HepG2 (cell line): ENCODE data around the gene ZBTB46. TPM values are rescaled to one million over a fixed set of nuclear protein-coding genes. Genes with fewer than 3 reads are reported as not detected.

Source experiments
- AGO1 ChIP-seq: fragments of 200-400 bp; formaldehyde crosslinking; IDR thresholded peaks from 2 replicates; pipeline ENCODE4 v1.6.1; 2017; ENCODE audit warnings: mild to moderate bottlenecking, low read depth, low read length, moderate library complexity; ENCODE audit not compliant: poor library complexity, severe bottlenecking
- ATAD3A ChIP-seq: sonication (generic); formaldehyde crosslinking; IDR thresholded peaks from 2 replicates; pipeline ENCODE4 v1.4.0; 2020; ENCODE audit warnings: missing genetic modification reagents
- CCAR2 ChIP-seq: fragments of 200-400 bp; formaldehyde crosslinking; optimal IDR thresholded peaks from 2 replicates; pipeline ENCODE3; 2018; ENCODE audit warnings: low read depth, mild to moderate bottlenecking, low read length, moderate library complexity
- HOXA9 ChIP-seq: sonication (generic); formaldehyde crosslinking; IDR thresholded peaks from 2 replicates; pipeline ENCODE4 v1.8.1; 2022; ENCODE audit warnings: missing genetic modification reagents, mild to moderate bottlenecking, moderate library complexity, borderline replicate concordance
- KDM2A ChIP-seq: sonication (generic); formaldehyde crosslinking; IDR thresholded peaks from 2 replicates; pipeline ENCODE4 v1.4.0; 2020; ENCODE audit warnings: low read depth, missing genetic modification reagents, borderline replicate concordance
- NFYB ChIP-seq: sonication (generic); formaldehyde crosslinking; IDR thresholded peaks from 2 replicates; pipeline ENCODE4 v1.4.0; 2020; ENCODE audit warnings: missing genetic modification reagents
- PLRG1 ChIP-seq: fragments of 450-650 bp; conservative IDR thresholded peaks from 2 replicates; pipeline ENCODE4 v1.6.1; 2016
- POLR2AphosphoS5 ChIP-seq: IDR thresholded peaks from 2 replicates; pipeline ENCODE4 v1.6.1; 2012; ENCODE audit warnings: low read depth, low read length
- SOX6 ChIP-seq, 2 experiments: fragments of 450-650 bp in 1 of 2; sonication (generic) in 1 of 2; formaldehyde crosslinking in 1 of 2; IDR thresholded peaks; 2 replicates each; pipeline versions ENCODE4 v1.4.0 to v1.6.1; 2017 to 2020; ENCODE audit warnings: antibody characterized with exemption in 1 of 2, mild to moderate bottlenecking in 1 of 2, missing genetic modification reagents in 1 of 2
- SP1 ChIP-seq, 2 experiments: fragments of 450-650 bp in 1 of 2; sonication (generic) in 1 of 2; formaldehyde crosslinking in 1 of 2; IDR thresholded peaks; 2 replicates each; pipeline versions ENCODE4 v1.4.0 to v1.6.1; 2016 to 2020; ENCODE audit warnings: missing genetic modification reagents in 1 of 2
- TBL1XR1 ChIP-seq: fragments of 150-350 bp; IDR thresholded peaks from 2 replicates; pipeline ENCODE4 v1.6.1; 2014; ENCODE audit warnings: borderline replicate concordance, low read length; ENCODE audit not compliant: partially characterized antibody
- ZNF543 ChIP-seq: sonication (generic); formaldehyde crosslinking; IDR thresholded peaks from 2 replicates; pipeline ENCODE4 v1.4.0; 2020; ENCODE audit warnings: mild to moderate bottlenecking, missing genetic modification reagents
- ZNF557 ChIP-seq: sonication (generic); formaldehyde crosslinking; IDR thresholded peaks from 2 replicates; pipeline ENCODE4 v1.4.0; 2020; ENCODE audit warnings: missing genetic modification reagents
- ZNF7 ChIP-seq: IDR thresholded peaks from 2 replicates; pipeline ENCODE4 v1.6.1; 2016; ENCODE audit warnings: missing biosample characterization, missing genetic modification reagents
- ZNF747 ChIP-seq: sonication (generic); formaldehyde crosslinking; IDR thresholded peaks from 2 replicates; pipeline ENCODE4 v1.8.1; 2023; ENCODE audit warnings: missing genetic modification reagents, mild to moderate bottlenecking, borderline replicate concordance
- ZNF83 ChIP-seq: sonication (generic); formaldehyde crosslinking; IDR thresholded peaks from 2 replicates; pipeline ENCODE4 v1.4.0; 2020; ENCODE audit warnings: missing genetic modification reagents, mild to moderate bottlenecking, borderline replicate concordance
- polyA plus RNA-seq, 8 experiments: library from polyadenylated mRNA; depleted of rRNA in 3 of 8; stranded (reverse) in 7 of 8; unstranded in 1 of 8; fragments of >200 nt; fragmentation: Illumina TruSeq in 4 of 8; extraction: Trizol in 4 of 8; gene quantifications; 2 replicates each; pipeline versions ENCODE4 v1.2.1 to v1.2.3, GENCODE V29; 2011 to 2016; ENCODE audit warnings: low read depth in 4 of 8, missing spikeins in 1 of 8, mixed read lengths in 1 of 8; ENCODE audit not compliant: insufficient read depth in 1 of 8
- total RNA-seq, 5 experiments: library from RNA; depleted of rRNA; stranded (reverse); fragments of >200 nt; fragmentation: Illumina TruSeq; extraction: Trizol; gene quantifications; 2 replicates each; pipeline ENCODE4 v1.2.3, GENCODE V29; 2016; ENCODE audit warnings: low read depth in 1 of 5
- TF ChIP-seq, protein P1 (sequence below): sonication (generic); formaldehyde crosslinking; conservative IDR thresholded peaks from 2 replicates; pipeline ENCODE4 v1.4.0; 2020; ENCODE audit warnings: missing genetic modification reagents
- TF ChIP-seq, protein P2 (sequence below): sonication (generic); formaldehyde crosslinking; IDR thresholded peaks from 2 replicates; pipeline ENCODE4 v1.8.0; 2022; ENCODE audit warnings: mild to moderate bottlenecking, missing genetic modification reagents, moderate library complexity
- TF ChIP-seq, protein P3 (sequence below): sonication (generic); formaldehyde crosslinking; IDR thresholded peaks from 2 replicates; pipeline ENCODE4 v1.4.0; 2020; ENCODE audit warnings: mild to moderate bottlenecking, low read depth, missing genetic modification reagents
- TF ChIP-seq, protein P4 (sequence below): sonication (generic); formaldehyde crosslinking; conservative IDR thresholded peaks from 2 replicates; pipeline ENCODE4 v1.4.0; 2020; ENCODE audit warnings: missing genetic modification reagents
- TF ChIP-seq, protein P5 (sequence below): sonication (generic); formaldehyde crosslinking; IDR thresholded peaks from 2 replicates; pipeline ENCODE4 v1.4.0; 2020; ENCODE audit warnings: missing genetic modification reagents

The ZBTB46 gene
- total and polyA plus RNA-seq, 2 of the 13 experiments (the other 11 are each of a cell fraction or from before 2014, with no cell fraction given): 1.6 to 13.5 TPM

DNA sequence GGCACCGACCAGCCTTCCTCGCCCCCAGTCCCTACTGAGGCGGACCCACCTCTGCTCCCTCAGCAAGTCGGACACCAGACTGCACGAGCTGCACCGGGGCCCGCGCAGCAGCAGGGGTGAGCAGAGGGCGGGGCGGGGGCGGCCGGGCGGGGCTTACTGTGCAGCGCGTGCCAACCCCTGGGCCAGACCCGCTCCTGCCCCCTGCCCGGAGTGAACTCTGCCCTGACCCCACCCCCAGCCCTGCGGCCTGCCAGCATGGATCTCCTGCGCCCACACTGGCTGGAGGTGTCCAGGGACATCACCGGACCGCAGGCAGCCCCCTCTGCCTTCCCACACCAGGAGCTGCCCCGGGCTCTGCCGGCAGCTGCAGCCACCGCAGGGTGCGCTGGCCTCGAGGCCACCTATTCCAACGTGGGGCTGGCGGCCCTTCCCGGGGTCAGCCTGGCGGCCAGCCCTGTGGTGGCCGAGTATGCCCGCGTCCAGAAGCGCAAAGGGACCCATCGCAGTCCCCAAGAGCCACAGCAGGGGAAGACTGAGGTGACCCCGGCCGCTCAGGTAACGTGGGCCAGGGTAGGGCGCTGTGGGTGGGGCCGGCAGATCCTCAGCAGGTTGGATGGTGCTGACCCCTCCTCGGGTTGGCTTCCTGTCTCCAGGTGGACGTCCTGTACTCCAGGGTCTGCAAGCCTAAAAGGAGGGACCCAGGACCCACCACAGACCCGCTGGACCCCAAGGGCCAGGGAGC is 92.9 kb downstream of the ZBTB46 start (continued):
- TF ChIP-seq PLRG1 (no peak), ZNF557 (CRISPR knock-in tag) (peak; percentile 60; the same call in 1 of the 2 replicates), ZNF7 (CRISPR knock-in tag) (peak; percentile 39; the same call in 1 of the 2 replicates), SOX6 (IDR thresholded peaks at IDR 0.05) (no peak), SOX6 (CRISPR knock-in tag; IDR thresholded peaks at IDR 0.05) (peak; percentile 56), ZNF747 (peak; percentile 78), SP1 (IDR thresholded peaks at IDR 0.05) (no peak), SP1 (CRISPR knock-in tag; IDR thresholded peaks at IDR 0.05) (peak; percentile 79; the same call in 1 of the 2 replicates), POLR2AphosphoS5 (peak; percentile 97), ZNF543 (peak; percentile 74), CCAR2 (no peak), ZNF83 (peak; percentile 88; the same call in 1 of the 2 replicates), KDM2A (CRISPR knock-in tag) (peak; percentile 42), AGO1 (no peak), ATAD3A (CRISPR knock-in tag) (0 out of 2 replicates have a peak, but pooled peaks have one; percentile 37), NFYB (CRISPR knock-in tag) (peak; percentile 48), TBL1XR1 (no peak), HOXA9 (peak; percentile 92)
- TF ChIP-seq, protein P1, sequence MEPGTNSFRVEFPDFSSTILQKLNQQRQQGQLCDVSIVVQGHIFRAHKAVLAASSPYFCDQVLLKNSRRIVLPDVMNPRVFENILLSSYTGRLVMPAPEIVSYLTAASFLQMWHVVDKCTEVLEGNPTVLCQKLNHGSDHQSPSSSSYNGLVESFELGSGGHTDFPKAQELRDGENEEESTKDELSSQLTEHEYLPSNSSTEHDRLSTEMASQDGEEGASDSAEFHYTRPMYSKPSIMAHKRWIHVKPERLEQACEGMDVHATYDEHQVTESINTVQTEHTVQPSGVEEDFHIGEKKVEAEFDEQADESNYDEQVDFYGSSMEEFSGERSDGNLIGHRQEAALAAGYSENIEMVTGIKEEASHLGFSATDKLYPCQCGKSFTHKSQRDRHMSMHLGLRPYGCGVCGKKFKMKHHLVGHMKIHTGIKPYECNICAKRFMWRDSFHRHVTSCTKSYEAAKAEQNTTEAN (CRISPR knock-in tag): no peak; the same call in 1 of the 2 replicates
- TF ChIP-seq, protein P2, sequence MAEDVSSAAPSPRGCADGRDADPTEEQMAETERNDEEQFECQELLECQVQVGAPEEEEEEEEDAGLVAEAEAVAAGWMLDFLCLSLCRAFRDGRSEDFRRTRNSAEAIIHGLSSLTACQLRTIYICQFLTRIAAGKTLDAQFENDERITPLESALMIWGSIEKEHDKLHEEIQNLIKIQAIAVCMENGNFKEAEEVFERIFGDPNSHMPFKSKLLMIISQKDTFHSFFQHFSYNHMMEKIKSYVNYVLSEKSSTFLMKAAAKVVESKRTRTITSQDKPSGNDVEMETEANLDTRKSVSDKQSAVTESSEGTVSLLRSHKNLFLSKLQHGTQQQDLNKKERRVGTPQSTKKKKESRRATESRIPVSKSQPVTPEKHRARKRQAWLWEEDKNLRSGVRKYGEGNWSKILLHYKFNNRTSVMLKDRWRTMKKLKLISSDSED (CRISPR knock-in tag): no peak
- TF ChIP-seq, protein P3, sequence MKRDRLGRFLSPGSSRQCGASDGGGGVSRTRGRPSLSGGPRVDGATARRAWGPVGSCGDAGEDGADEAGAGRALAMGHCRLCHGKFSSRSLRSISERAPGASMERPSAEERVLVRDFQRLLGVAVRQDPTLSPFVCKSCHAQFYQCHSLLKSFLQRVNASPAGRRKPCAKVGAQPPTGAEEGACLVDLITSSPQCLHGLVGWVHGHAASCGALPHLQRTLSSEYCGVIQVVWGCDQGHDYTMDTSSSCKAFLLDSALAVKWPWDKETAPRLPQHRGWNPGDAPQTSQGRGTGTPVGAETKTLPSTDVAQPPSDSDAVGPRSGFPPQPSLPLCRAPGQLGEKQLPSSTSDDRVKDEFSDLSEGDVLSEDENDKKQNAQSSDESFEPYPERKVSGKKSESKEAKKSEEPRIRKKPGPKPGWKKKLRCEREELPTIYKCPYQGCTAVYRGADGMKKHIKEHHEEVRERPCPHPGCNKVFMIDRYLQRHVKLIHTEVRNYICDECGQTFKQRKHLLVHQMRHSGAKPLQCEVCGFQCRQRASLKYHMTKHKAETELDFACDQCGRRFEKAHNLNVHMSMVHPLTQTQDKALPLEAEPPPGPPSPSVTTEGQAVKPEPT (CRISPR knock-in tag): peak; percentile 12
- TF ChIP-seq, protein P4, sequence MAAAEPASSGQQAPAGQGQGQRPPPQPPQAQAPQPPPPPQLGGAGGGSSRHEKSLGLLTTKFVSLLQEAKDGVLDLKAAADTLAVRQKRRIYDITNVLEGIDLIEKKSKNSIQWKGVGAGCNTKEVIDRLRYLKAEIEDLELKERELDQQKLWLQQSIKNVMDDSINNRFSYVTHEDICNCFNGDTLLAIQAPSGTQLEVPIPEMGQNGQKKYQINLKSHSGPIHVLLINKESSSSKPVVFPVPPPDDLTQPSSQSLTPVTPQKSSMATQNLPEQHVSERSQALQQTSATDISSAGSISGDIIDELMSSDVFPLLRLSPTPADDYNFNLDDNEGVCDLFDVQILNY (CRISPR knock-in tag): no peak
- TF ChIP-seq, protein P5, sequence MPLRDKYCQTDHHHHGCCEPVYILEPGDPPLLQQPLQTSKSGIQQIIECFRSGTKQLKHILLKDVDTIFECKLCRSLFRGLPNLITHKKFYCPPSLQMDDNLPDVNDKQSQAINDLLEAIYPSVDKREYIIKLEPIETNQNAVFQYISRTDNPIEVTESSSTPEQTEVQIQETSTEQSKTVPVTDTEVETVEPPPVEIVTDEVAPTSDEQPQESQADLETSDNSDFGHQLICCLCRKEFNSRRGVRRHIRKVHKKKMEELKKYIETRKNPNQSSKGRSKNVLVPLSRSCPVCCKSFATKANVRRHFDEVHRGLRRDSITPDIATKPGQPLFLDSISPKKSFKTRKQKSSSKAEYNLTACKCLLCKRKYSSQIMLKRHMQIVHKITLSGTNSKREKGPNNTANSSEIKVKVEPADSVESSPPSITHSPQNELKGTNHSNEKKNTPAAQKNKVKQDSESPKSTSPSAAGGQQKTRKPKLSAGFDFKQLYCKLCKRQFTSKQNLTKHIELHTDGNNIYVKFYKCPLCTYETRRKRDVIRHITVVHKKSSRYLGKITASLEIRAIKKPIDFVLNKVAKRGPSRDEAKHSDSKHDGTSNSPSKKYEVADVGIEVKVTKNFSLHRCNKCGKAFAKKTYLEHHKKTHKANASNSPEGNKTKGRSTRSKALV (CRISPR knock-in tag): peak; percentile 84; the same call in 1 of the 2 replicates
